ENCODE measurements around the gene PIGR. TPM values are rescaled to one million over a fixed set of nuclear protein-coding genes. Genes with fewer than 3 reads are reported as not detected.

PIGR gene
- total and polyA plus RNA-seq, 9 of the 15 experiments (the other 6 are each of a cell fraction or from before 2014, with no cell fraction given), result 0.01 to 1.5 (median 0.03) TPM; not detected in 4

DNA sequence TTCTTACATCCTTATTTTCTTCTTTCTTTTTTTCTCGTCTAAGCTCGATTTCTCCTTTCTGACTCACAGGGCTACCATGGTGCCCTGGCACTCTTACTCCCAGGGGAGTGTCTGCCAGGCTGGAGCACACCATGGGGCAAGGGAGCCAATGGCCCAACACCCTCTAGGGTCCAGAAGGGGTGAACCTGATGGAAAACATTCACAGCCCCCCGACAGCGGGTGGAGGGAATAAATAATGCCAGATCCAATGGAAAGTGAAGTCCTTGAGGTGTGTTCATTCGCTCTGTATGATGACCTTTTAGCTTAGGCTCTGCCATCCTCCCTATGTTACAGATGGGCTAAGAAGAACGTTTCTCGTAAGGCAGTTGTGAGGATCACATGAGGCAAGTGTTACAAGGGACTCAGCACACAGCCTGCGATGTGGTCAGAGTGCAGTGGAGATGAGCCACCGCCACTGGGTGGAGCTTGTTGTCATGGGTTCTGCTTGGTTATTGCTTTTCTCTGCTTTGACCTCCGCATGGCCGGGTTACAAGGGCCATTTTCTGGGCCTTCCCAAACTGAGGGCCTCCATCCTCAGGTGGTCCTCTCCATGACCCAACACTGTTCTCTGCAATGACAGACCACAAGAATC, 21.0 kb downstream of the PIGR start (continued):
- TF ChIP-seq ZNF445 (CRISPR knock-in tag; IDR thresholded peaks at IDR 0.05; ENCODE audit: low read depth) (no peak), PHB (CRISPR knock-in tag; IDR thresholded peaks at IDR 0.05) (no peak), CBX2 (IDR thresholded peaks at IDR 0.05; ENCODE audit: insufficient read depth, low read length, poor library complexity, severe bottlenecking) (no peak), SETDB1 (IDR thresholded peaks at IDR 0.05; ENCODE audit: low read length) (no peak), RBBP5 (IDR thresholded peaks at IDR 0.05; ENCODE audit: borderline replicate concordance, insufficient read depth, low read length, poor library complexity, severe bottlenecking) (no peak), ELF1 (tag; IDR thresholded peaks at IDR 0.05) (no peak), RAD21 (CRISPR knock-in tag; conservative IDR thresholded peaks at IDR 0.05 in 1 of 2, IDR thresholded peaks at IDR 0.05 in 1 of 2) (peak; percentile 44 to 64; a peak in 3 of 4 replicates), DNMT1 (IDR thresholded peaks at IDR 0.05) (no peak), XRCC5 (IDR thresholded peaks at IDR 0.05; ENCODE audit: low read depth, low read length) (no peak), LCOR (CRISPR knock-in tag; IDR thresholded peaks at IDR 0.05) (no peak), BHLHE40 (IDR thresholded peaks at IDR 0.05; ENCODE audit: low read length) (peak; percentile 48; the same call in 1 of the 2 replicates), CXXC5 (CRISPR knock-in tag; IDR thresholded peaks at IDR 0.05) (0 out of 2 replicates have a peak, but pooled peaks have one; percentile 15), HDAC8 (tag; IDR thresholded peaks at IDR 0.05) (no peak), SMARCA4 (IDR thresholded peaks at IDR 0.05) (no peak)
- TF ChIP-seq, protein P1, sequence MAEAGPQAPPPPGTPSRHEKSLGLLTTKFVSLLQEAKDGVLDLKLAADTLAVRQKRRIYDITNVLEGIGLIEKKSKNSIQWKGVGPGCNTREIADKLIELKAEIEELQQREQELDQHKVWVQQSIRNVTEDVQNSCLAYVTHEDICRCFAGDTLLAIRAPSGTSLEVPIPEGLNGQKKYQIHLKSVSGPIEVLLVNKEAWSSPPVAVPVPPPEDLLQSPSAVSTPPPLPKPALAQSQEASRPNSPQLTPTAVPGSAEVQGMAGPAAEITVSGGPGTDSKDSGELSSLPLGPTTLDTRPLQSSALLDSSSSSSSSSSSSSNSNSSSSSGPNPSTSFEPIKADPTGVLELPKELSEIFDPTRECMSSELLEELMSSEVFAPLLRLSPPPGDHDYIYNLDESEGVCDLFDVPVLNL (CRISPR knock-in tag; IDR thresholded peaks at IDR 0.05; ENCODE audit: low read depth), result no peak
- TF ChIP-seq, protein P2, sequence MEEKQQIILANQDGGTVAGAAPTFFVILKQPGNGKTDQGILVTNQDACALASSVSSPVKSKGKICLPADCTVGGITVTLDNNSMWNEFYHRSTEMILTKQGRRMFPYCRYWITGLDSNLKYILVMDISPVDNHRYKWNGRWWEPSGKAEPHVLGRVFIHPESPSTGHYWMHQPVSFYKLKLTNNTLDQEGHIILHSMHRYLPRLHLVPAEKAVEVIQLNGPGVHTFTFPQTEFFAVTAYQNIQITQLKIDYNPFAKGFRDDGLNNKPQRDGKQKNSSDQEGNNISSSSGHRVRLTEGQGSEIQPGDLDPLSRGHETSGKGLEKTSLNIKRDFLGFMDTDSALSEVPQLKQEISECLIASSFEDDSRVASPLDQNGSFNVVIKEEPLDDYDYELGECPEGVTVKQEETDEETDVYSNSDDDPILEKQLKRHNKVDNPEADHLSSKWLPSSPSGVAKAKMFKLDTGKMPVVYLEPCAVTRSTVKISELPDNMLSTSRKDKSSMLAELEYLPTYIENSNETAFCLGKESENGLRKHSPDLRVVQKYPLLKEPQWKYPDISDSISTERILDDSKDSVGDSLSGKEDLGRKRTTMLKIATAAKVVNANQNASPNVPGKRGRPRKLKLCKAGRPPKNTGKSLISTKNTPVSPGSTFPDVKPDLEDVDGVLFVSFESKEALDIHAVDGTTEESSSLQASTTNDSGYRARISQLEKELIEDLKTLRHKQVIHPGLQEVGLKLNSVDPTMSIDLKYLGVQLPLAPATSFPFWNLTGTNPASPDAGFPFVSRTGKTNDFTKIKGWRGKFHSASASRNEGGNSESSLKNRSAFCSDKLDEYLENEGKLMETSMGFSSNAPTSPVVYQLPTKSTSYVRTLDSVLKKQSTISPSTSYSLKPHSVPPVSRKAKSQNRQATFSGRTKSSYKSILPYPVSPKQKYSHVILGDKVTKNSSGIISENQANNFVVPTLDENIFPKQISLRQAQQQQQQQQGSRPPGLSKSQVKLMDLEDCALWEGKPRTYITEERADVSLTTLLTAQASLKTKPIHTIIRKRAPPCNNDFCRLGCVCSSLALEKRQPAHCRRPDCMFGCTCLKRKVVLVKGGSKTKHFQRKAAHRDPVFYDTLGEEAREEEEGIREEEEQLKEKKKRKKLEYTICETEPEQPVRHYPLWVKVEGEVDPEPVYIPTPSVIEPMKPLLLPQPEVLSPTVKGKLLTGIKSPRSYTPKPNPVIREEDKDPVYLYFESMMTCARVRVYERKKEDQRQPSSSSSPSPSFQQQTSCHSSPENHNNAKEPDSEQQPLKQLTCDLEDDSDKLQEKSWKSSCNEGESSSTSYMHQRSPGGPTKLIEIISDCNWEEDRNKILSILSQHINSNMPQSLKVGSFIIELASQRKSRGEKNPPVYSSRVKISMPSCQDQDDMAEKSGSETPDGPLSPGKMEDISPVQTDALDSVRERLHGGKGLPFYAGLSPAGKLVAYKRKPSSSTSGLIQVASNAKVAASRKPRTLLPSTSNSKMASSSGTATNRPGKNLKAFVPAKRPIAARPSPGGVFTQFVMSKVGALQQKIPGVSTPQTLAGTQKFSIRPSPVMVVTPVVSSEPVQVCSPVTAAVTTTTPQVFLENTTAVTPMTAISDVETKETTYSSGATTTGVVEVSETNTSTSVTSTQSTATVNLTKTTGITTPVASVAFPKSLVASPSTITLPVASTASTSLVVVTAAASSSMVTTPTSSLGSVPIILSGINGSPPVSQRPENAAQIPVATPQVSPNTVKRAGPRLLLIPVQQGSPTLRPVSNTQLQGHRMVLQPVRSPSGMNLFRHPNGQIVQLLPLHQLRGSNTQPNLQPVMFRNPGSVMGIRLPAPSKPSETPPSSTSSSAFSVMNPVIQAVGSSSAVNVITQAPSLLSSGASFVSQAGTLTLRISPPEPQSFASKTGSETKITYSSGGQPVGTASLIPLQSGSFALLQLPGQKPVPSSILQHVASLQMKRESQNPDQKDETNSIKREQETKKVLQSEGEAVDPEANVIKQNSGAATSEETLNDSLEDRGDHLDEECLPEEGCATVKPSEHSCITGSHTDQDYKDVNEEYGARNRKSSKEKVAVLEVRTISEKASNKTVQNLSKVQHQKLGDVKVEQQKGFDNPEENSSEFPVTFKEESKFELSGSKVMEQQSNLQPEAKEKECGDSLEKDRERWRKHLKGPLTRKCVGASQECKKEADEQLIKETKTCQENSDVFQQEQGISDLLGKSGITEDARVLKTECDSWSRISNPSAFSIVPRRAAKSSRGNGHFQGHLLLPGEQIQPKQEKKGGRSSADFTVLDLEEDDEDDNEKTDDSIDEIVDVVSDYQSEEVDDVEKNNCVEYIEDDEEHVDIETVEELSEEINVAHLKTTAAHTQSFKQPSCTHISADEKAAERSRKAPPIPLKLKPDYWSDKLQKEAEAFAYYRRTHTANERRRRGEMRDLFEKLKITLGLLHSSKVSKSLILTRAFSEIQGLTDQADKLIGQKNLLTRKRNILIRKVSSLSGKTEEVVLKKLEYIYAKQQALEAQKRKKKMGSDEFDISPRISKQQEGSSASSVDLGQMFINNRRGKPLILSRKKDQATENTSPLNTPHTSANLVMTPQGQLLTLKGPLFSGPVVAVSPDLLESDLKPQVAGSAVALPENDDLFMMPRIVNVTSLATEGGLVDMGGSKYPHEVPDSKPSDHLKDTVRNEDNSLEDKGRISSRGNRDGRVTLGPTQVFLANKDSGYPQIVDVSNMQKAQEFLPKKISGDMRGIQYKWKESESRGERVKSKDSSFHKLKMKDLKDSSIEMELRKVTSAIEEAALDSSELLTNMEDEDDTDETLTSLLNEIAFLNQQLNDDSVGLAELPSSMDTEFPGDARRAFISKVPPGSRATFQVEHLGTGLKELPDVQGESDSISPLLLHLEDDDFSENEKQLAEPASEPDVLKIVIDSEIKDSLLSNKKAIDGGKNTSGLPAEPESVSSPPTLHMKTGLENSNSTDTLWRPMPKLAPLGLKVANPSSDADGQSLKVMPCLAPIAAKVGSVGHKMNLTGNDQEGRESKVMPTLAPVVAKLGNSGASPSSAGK (IDR thresholded peaks at IDR 0.05), result no peak
